Neural cell (in vitro differentiated cells): ENCODE data around the gene USP32. TPM values are rescaled to one million over a fixed set of nuclear protein-coding genes. Genes with fewer than 3 reads are reported as not detected.

ENCODE experiments used
- H2AFZ ChIP-seq: fragments of 200-600, 300-800 bp; sonication (generic), shearing (Covaris generic); 2 replicates; pipeline ENCODE4 v1.6.0; 2014; ENCODE audit warnings: low read depth, mild to moderate bottlenecking, antibody characterized with exemption, low read length, moderate library complexity
- H3F3A ChIP-seq: fragments of 200-600 bp; shearing (Covaris generic); 2 replicates; pipeline ENCODE4 v1.6.1; 2016; ENCODE audit warnings: mild to moderate bottlenecking, moderate library complexity, mixed read lengths, antibody characterized with exemption, low read length; ENCODE audit not compliant: insufficient read depth, poor library complexity, severe bottlenecking
- H3K27ac ChIP-seq: fragments of 200-600, 300-800 bp; sonication (generic), shearing (Covaris generic); 2 replicates; pipeline ENCODE4 v1.5.1; 2014; ENCODE audit warnings: mild to moderate bottlenecking, low read length, moderate library complexity
- H3K27me3 ChIP-seq: fragments of 300-800, 200-600 bp; sonication (generic), shearing (Covaris generic); 2 replicates; pipeline ENCODE4 v1.6.0; 2014; ENCODE audit warnings: mild to moderate bottlenecking, low read depth, low read length, moderate library complexity; ENCODE audit not compliant: insufficient read depth
- H3K36me3 ChIP-seq: fragments of 300-800, 200-600 bp; sonication (generic), shearing (Covaris generic); 2 replicates; pipeline ENCODE4 v1.5.1; 2014; ENCODE audit warnings: mild to moderate bottlenecking, antibody characterized with exemption, low read length, moderate library complexity; ENCODE audit not compliant: insufficient read depth
- H3K4me2 ChIP-seq: fragments of 300-800, 200-600 bp; sonication (generic), shearing (Covaris generic); 2 replicates; pipeline ENCODE4 v1.6.0; 2014; ENCODE audit warnings: mild to moderate bottlenecking, low read length
- H3K4me3 ChIP-seq: fragments of 300-800, 200-600 bp; sonication (generic), shearing (Covaris generic); 2 replicates; pipeline ENCODE4 v1.5.1; 2014; ENCODE audit warnings: mild to moderate bottlenecking, low read length, moderate library complexity
- H3K79me2 ChIP-seq: fragments of 200-600 bp; shearing (Covaris generic); replicated peaks from 2 replicates; pipeline ENCODE4 v1.6.0; 2014; ENCODE audit warnings: mild to moderate bottlenecking, low read length, moderate library complexity; ENCODE audit not compliant: insufficient read depth
- H3K9ac ChIP-seq: fragments of 300-800, 200-600 bp; sonication (generic), shearing (Covaris generic); 2 replicates; pipeline ENCODE4 v1.6.1; 2016; ENCODE audit warnings: mild to moderate bottlenecking, low read length, mixed read lengths
- H3K9me2 ChIP-seq: fragments of 200-600 bp; shearing (Covaris generic); 2 replicates; pipeline ENCODE4 v1.6.1; 2016; ENCODE audit warnings: mild to moderate bottlenecking, low read length, mixed read lengths; ENCODE audit not compliant: insufficient read depth
- H3K9me3 ChIP-seq: fragments of 200-600, 300-800 bp; sonication (generic), shearing (Covaris generic); 2 replicates; pipeline ENCODE4 v1.6.1; 2016; ENCODE audit warnings: mild to moderate bottlenecking, mixed run types, low read length, moderate library complexity, mixed read lengths
- H4K20me1 ChIP-seq: fragments of 200-600 bp; shearing (Covaris generic); 2 replicates; pipeline ENCODE4 v1.6.1; 2016; ENCODE audit warnings: mild to moderate bottlenecking, mixed run types; ENCODE audit not compliant: insufficient read depth
- CTCF ChIP-seq: fragments of 450-650 bp; IDR thresholded peaks from 2 replicates; pipeline ENCODE4 v1.5.1; 2014; ENCODE audit warnings: antibody characterized with exemption, mild to moderate bottlenecking, moderate library complexity; ENCODE audit not compliant: poor library complexity, severe bottlenecking
- EP300 ChIP-seq: fragments of 450-650 bp; conservative IDR thresholded peaks from 2 replicates; pipeline ENCODE4 v1.6.1; 2014; ENCODE audit warnings: antibody characterized with exemption, mild to moderate bottlenecking, moderate library complexity; ENCODE audit not compliant: poor library complexity, severe bottlenecking
- EZH2 ChIP-seq: fragments of 200-600, 300-800 bp; shearing (Covaris generic), sonication (generic); IDR thresholded peaks from 2 replicates; pipeline ENCODE4 v1.6.1; 2014; ENCODE audit warnings: antibody characterized with exemption, low read length, borderline replicate concordance, mild to moderate bottlenecking; ENCODE audit not compliant: insufficient read depth, poor library complexity, severe bottlenecking
- MXI1 ChIP-seq: fragments of 450-650 bp; conservative IDR thresholded peaks from 2 replicates; pipeline ENCODE4 v1.6.1; 2014; ENCODE audit warnings: antibody characterized with exemption, mild to moderate bottlenecking; ENCODE audit not compliant: poor library complexity, severe bottlenecking
- POLR2AphosphoS5 ChIP-seq: IDR thresholded peaks from 2 replicates; pipeline ENCODE4 v1.6.1; 2012
- RAD21 ChIP-seq: fragments of 450-650 bp; conservative IDR thresholded peaks from 2 replicates; pipeline ENCODE4 v1.6.1; 2014; ENCODE audit warnings: antibody characterized with exemption, mild to moderate bottlenecking, moderate library complexity
- REST ChIP-seq: IDR thresholded peaks from 2 replicates; pipeline ENCODE4 v1.6.1; 2012; ENCODE audit warnings: borderline replicate concordance
- SMC3 ChIP-seq: fragments of 450-650 bp; conservative IDR thresholded peaks from 2 replicates; pipeline ENCODE4 v1.6.1; 2014; ENCODE audit warnings: antibody characterized with exemption, mild to moderate bottlenecking, moderate library complexity; ENCODE audit not compliant: poor library complexity
- TAF1 ChIP-seq: IDR thresholded peaks from 2 replicates; pipeline ENCODE4 v1.6.1; 2012; ENCODE audit warnings: low read depth
- polyA plus RNA-seq: library from polyadenylated mRNA; depleted of rRNA; stranded (reverse); fragments of >200 nt; gene quantifications from 2 replicates; pipeline ENCODE4 v1.2.3, GENCODE V29; 2014

Gene USP32
- polyA plus RNA-seq, 1 donor from 2014 or later, result 25.7 TPM

GRCh38 chr17:60139438-60140285 lies 252.3 kb downstream of the USP32 start:
- Histone ChIP-seq H3K9me2 (no peaks in the 10 kb centered on the region), H3K27me3 (peaks cover 57% of the 10 kb centered on the region)

More at GRCh38 chr17:60139438-60140285, 252.3 kb downstream of the USP32 start:
- Histone ChIP-seq H3K27ac (no peak overlapping the region), H3F3A (no peaks in the 10 kb centered on the region), H2AFZ (no peak overlapping the region), H3K4me2 (no peak overlapping the region), H3K36me3 (no peaks in the 10 kb centered on the region), H3K9ac (no peak overlapping the region), H4K20me1 (no peaks in the 10 kb centered on the region), H3K79me2 (no peaks in the 10 kb centered on the region), H3K4me3 (peak overlapping the region; percentile 43), H3K9me3 (no peaks in the 10 kb centered on the region)
- peak; percentile 28 for TF ChIP-seq CTCF
- no peak for TF ChIP-seq RAD21
- TF ChIP-seq POLR2AphosphoS5, result no peak
- no peak for TF ChIP-seq EP300
- peak; percentile 79 for TF ChIP-seq REST
- peak; percentile 68 for TF ChIP-seq EZH2
- TF ChIP-seq MXI1, result no peak
- TF ChIP-seq TAF1, result no peak
- no peak for TF ChIP-seq SMC3
